Liver (tissue), 9 donors: ENCODE measurements around the gene PLCB3. TPM values are rescaled to one million over a fixed set of nuclear protein-coding genes. Genes with fewer than 3 reads are reported as not detected.

ENCODE experiments used
- DNase-seq: peaks from one replicate; pipeline ENCODE4 v3.0.0-alpha.2; 2017; ENCODE audit warnings: low spot score
- H3K27ac ChIP-seq, 2 donors: one replicate each; pipeline ENCODE4 v1.7.0; 2013; ENCODE audit warnings: inconsistent platforms in 2 of 2, low read length in 2 of 2, control low read depth in 1 of 2, low read depth in 1 of 2, mild to moderate bottlenecking in 1 of 2
- H3K27me3 ChIP-seq, 4 donors: one replicate each; pipeline versions ENCODE4 v1.6.1 to v1.7.0; 2013; ENCODE audit warnings: low read length in 3 of 4, inconsistent platforms in 1 of 4, mild to moderate bottlenecking in 1 of 4, moderate library complexity in 1 of 4; ENCODE audit not compliant: control insufficient read depth in 4 of 4, insufficient read depth in 4 of 4
- H3K36me3 ChIP-seq, 4 donors: one replicate each; pipeline versions ENCODE4 v1.6.1 to v1.7.0; 2013; ENCODE audit warnings: low read length in 3 of 4, mild to moderate bottlenecking in 3 of 4, low read depth in 1 of 4, moderate library complexity in 1 of 4; ENCODE audit not compliant: control insufficient read depth in 4 of 4, insufficient read depth in 3 of 4
- H3K4me1 ChIP-seq, 4 donors: one replicate each; pipeline versions ENCODE4 v1.6.1 to v1.7.0; 2013; ENCODE audit warnings: low read length in 3 of 4, mild to moderate bottlenecking in 3 of 4, moderate library complexity in 1 of 4; ENCODE audit not compliant: control insufficient read depth in 4 of 4, insufficient read depth in 4 of 4
- H3K4me3 ChIP-seq, 3 donors: one replicate each; pipeline versions ENCODE4 v1.6.1 to v1.7.0; 2013; ENCODE audit warnings: low read length in 3 of 3, control low read depth in 1 of 3, low read depth in 1 of 3, mild to moderate bottlenecking in 1 of 3
- H3K9ac ChIP-seq, 2 donors: one replicate each; pipeline ENCODE4 v1.7.0; 2013; ENCODE audit warnings: low read length in 2 of 2, mild to moderate bottlenecking in 2 of 2, moderate library complexity in 2 of 2, control low read depth in 1 of 2, low read depth in 1 of 2
- H3K9me3 ChIP-seq, 4 donors: one replicate each; pipeline versions ENCODE4 v1.6.1 to v1.7.0; 2013; ENCODE audit warnings: low read length in 3 of 4; ENCODE audit not compliant: control insufficient read depth in 4 of 4
- EGR1 ChIP-seq, 2 donors: IDR thresholded peaks; 2 replicates each; pipeline ENCODE4 v1.6.1; 2016 to 2018; ENCODE audit warnings: antibody characterized with exemption in 2 of 2, low read depth in 2 of 2
- FOXA2 ChIP-seq: IDR thresholded peaks from 2 replicates; pipeline ENCODE4 v1.6.1; 2016; ENCODE audit warnings: antibody characterized with exemption
- GABPA ChIP-seq, 2 donors: IDR thresholded peaks in 1 of 2; conservative IDR thresholded peaks in 1 of 2; 2 replicates each; pipeline ENCODE4 v1.6.1; 2016; ENCODE audit warnings: antibody characterized with exemption in 2 of 2, mild to moderate bottlenecking in 1 of 2, moderate library complexity in 1 of 2
- JUND ChIP-seq, 2 donors: IDR thresholded peaks; 2 replicates each; pipeline ENCODE4 v1.6.1; 2016; ENCODE audit warnings: antibody characterized with exemption in 2 of 2
- NR2F2 ChIP-seq: IDR thresholded peaks from 2 replicates; pipeline ENCODE4 v1.6.1; 2016; ENCODE audit warnings: antibody characterized with exemption
- TAF1 ChIP-seq: conservative IDR thresholded peaks from 2 replicates; pipeline ENCODE4 v1.6.1; 2016; ENCODE audit warnings: antibody characterized with exemption, mild to moderate bottlenecking
- WGBS: extraction: QIAGEN DNeasy Blood & Tissue Kit; methylation state at CpG from one replicate; pipeline ENCODE4 v1.1.7; 2013; 5-methylcytosine and 5-hydroxymethylcytosine counted together
- polyA plus RNA-seq, 2 donors: library from polyadenylated mRNA; stranded (reverse) in 1 of 2; unstranded in 1 of 2; fragments of 200-250 nt in 1 of 2; fragments of >200 nt in 1 of 2; fragmentation: Nextera tagmentation in 1 of 2; extraction: Ambion mirVana in 1 of 2; gene quantifications; one replicate each; pipeline versions ENCODE4 v1.2.1 to v1.2.3, GENCODE V29; 2013 to 2015
- total RNA-seq, 2 donors: library from RNA; depleted of rRNA; stranded (reverse); fragments of >200 nt; gene quantifications; one replicate each; pipeline ENCODE4 v1.2.3, GENCODE V29; 2014
- TF ChIP-seq, protein P1 (sequence below): IDR thresholded peaks from 2 replicates; pipeline ENCODE4 v1.6.1; 2016; ENCODE audit warnings: antibody characterized with exemption
- TF ChIP-seq, protein P2 (sequence below): IDR thresholded peaks from 2 replicates; pipeline ENCODE4 v1.6.1; 2016; ENCODE audit warnings: antibody characterized with exemption
- TF ChIP-seq, protein P3 (sequence below): IDR thresholded peaks from 2 replicates; pipeline ENCODE4 v1.6.1; 2016; ENCODE audit warnings: antibody characterized with exemption
- TF ChIP-seq, protein P4 (sequence below): IDR thresholded peaks from 2 replicates; pipeline ENCODE4 v1.6.1; 2016; ENCODE audit warnings: antibody characterized with exemption, mild to moderate bottlenecking
- donor health status: healthy.
- donor health status: healthy.
- donor health status: healthy.
- donor health status: healthy.
- donor health status: healthy.

PLCB3 gene
- total and polyA plus RNA-seq, 4 donors, result 0.79 to 8.5 (median 5.4) TPM

DNA sequence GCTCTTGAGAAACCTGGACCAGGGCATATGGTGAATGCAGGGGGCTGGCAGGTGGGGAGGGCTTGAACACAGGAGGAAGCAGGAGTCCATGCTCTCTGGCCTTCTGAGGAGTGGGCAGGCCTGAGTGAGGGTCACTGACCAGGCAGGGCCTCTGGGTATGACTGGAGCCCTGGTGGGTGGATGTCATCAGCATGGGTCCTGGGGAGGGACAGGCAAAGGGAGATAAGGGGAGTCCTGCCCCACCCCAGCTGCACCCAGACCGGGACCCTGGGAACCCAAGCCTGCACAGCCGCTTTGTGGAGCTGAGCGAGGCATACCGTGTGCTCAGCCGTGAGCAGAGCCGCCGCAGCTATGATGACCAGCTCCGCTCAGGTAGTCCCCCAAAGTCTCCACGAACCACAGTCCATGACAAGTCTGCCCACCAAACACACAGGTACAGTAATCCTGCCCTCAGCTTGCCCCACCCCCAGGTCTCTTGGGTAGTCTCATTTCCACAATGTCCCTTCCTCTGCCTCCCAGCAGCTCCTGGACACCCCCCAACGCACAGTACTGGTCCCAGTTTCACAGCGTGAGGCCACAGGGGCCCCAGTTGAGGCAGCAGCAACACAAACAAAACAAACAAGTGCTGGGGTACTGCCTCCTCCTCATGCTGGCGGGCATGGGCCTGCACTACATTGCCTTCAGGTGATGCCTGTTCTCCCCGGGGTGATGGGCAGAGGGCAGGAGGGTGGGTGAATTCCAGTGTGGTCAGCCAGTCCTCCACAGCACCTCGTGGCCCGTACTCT lies 19.0 kb upstream of the PLCB3 start:
- H3K27me3 ChIP-seq, result no peaks in the 10 kb centered on the region
- 93% methylated on average over 15 of the region's 15 CpGs for WGBS
- no peak overlapping the region for H3K4me3 ChIP-seq
- no peak for DNase-seq
- H3K36me3 ChIP-seq, result no peaks in the 10 kb centered on the region
- no peak overlapping the region for H3K9ac ChIP-seq
- peaks cover 12 to 46% (median 29%) of the 10 kb centered on the region in 4 donors for H3K4me1 ChIP-seq
- no peak for TF ChIP-seq FOXA2
- no peaks in the 10 kb centered on the region for H3K9me3 ChIP-seq
- H3K27ac ChIP-seq, result no peak overlapping the region

DNA sequence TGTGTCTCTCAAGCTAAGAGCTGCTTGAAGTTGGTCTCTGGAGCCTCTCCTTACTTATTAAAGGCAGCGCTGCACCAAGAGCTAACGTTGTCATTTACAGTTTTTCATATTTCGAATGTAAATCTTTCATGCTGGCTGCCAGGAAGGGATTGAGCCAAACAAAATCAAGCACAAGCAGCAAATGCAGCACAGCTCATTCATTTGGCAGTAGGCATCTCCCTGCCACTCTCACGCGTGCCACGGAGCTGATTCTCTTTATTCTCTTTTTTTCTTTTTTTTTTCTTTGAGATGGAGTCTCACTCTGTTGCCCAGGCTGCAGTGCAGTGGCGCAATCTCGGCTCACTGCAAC lies 18.4 kb upstream of the PLCB3 start:
- peaks cover 15 to 49% (median 30%) of the 10 kb centered on the region in 4 donors for H3K4me1 ChIP-seq
- H3K9me3 ChIP-seq, result no peaks in the 10 kb centered on the region
- no peak overlapping the region for H3K4me3 ChIP-seq
- H3K9ac ChIP-seq, result no peak overlapping the region
- no peak for DNase-seq
- TF ChIP-seq, protein P1, sequence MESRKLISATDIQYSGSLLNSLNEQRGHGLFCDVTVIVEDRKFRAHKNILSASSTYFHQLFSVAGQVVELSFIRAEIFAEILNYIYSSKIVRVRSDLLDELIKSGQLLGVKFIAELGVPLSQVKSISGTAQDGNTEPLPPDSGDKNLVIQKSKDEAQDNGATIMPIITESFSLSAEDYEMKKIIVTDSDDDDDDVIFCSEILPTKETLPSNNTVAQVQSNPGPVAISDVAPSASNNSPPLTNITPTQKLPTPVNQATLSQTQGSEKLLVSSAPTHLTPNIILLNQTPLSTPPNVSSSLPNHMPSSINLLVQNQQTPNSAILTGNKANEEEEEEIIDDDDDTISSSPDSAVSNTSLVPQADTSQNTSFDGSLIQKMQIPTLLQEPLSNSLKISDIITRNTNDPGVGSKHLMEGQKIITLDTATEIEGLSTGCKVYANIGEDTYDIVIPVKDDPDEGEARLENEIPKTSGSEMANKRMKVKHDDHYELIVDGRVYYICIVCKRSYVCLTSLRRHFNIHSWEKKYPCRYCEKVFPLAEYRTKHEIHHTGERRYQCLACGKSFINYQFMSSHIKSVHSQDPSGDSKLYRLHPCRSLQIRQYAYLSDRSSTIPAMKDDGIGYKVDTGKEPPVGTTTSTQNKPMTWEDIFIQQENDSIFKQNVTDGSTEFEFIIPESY, result no peak
- H3K27me3 ChIP-seq, result no peaks in the 10 kb centered on the region
- no peak overlapping the region for H3K27ac ChIP-seq
- no peaks in the 10 kb centered on the region for H3K36me3 ChIP-seq
- 94% methylated on average over 8 of the region's 8 CpGs for WGBS

DNA sequence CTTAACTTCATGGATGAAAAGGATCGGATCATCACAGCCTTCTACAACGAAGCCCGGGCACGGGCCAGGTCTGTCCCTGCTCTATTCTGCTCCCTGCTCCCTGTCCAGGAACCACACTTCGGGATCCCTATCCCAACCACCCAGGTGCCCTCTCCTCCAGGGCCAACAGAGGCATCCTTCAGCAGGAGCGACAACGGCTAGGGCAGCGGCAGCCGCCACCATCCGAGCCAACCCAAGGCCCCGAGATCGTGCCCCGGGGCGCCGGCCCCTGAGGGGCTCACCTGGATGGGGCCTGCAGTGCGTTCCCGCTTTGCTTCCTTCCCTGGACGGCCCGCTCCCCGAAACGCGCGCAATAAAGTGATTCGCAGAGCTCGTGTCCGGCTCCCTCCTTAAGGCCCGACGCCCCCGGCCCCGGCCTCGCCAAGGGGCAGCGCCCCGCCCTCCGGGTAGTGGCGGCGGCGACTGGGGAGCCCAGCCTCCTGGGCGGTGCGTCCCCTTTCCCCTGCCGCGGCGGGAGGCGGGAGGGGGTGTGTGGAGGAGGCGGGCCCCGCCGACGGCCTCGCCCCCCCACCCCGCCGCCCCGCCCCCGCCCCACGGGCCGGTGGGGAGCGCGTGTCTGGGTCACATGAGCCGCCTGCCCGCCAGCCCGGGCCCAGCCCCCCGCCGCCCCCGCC lies 17.3 kb upstream of the PLCB3 start, which contains the start of gene VEGFB:
TSS of gene VEGFB (plus strand) at position 672 of the 674 bp plus-strand sequence. CDS start 250 bp downstream, outside the sequence.
- H3K4me3 ChIP-seq, result peak within 1 kb of the TSS in 2 of 3 donors; percentile 44 to 75
- no peaks in the 10 kb centered on the region for H3K27me3 ChIP-seq
- peak within 1 kb of the TSS; percentile 62 to 72 for H3K27ac ChIP-seq
- H3K9ac ChIP-seq, result peak within 1 kb of the TSS in 1 of 2 donors; percentile 53
- no peak for TF ChIP-seq TAF1
- TF ChIP-seq EGR1 (IDR thresholded peaks at IDR 0.05; ENCODE audit: low read depth in 2 of 2), result no peak
- TF ChIP-seq JUND (IDR thresholded peaks at IDR 0.05), result no peak
- TF ChIP-seq, protein P2, sequence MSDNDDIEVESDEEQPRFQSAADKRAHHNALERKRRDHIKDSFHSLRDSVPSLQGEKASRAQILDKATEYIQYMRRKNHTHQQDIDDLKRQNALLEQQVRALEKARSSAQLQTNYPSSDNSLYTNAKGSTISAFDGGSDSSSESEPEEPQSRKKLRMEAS, result no peak
- no peak for TF ChIP-seq GABPA (IDR thresholded peaks at IDR 0.05 in 1 of 2, conservative IDR thresholded peaks at IDR 0.05 in 1 of 2)
- TF ChIP-seq, protein P3, sequence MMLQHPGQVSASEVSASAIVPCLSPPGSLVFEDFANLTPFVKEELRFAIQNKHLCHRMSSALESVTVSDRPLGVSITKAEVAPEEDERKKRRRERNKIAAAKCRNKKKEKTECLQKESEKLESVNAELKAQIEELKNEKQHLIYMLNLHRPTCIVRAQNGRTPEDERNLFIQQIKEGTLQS, result no peak
- TF ChIP-seq FOXA2, result no peak
- TF ChIP-seq NR2F2, result no peak
- TF ChIP-seq, protein P4, sequence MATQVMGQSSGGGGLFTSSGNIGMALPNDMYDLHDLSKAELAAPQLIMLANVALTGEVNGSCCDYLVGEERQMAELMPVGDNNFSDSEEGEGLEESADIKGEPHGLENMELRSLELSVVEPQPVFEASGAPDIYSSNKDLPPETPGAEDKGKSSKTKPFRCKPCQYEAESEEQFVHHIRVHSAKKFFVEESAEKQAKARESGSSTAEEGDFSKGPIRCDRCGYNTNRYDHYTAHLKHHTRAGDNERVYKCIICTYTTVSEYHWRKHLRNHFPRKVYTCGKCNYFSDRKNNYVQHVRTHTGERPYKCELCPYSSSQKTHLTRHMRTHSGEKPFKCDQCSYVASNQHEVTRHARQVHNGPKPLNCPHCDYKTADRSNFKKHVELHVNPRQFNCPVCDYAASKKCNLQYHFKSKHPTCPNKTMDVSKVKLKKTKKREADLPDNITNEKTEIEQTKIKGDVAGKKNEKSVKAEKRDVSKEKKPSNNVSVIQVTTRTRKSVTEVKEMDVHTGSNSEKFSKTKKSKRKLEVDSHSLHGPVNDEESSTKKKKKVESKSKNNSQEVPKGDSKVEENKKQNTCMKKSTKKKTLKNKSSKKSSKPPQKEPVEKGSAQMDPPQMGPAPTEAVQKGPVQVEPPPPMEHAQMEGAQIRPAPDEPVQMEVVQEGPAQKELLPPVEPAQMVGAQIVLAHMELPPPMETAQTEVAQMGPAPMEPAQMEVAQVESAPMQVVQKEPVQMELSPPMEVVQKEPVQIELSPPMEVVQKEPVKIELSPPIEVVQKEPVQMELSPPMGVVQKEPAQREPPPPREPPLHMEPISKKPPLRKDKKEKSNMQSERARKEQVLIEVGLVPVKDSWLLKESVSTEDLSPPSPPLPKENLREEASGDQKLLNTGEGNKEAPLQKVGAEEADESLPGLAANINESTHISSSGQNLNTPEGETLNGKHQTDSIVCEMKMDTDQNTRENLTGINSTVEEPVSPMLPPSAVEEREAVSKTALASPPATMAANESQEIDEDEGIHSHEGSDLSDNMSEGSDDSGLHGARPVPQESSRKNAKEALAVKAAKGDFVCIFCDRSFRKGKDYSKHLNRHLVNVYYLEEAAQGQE, result no peak
- peaks cover 20 to 56% (median 38%) of the 10 kb centered on the region in 4 donors for H3K4me1 ChIP-seq
- 4% methylated on average over 62 of the region's 62 CpGs for WGBS
- no peak for DNase-seq
- H3K9me3 ChIP-seq, result no peaks in the 10 kb centered on the region
- H3K36me3 ChIP-seq, result no peaks in the 10 kb centered on the region
